ENCODE measurements around the gene TPRN.
"Not testable (repeated sequence)": the region's sequence is repeated elsewhere in the genome, so short reads cannot be mapped to it uniquely, and the experiment has no call there.

Gene TPRN, protein sequence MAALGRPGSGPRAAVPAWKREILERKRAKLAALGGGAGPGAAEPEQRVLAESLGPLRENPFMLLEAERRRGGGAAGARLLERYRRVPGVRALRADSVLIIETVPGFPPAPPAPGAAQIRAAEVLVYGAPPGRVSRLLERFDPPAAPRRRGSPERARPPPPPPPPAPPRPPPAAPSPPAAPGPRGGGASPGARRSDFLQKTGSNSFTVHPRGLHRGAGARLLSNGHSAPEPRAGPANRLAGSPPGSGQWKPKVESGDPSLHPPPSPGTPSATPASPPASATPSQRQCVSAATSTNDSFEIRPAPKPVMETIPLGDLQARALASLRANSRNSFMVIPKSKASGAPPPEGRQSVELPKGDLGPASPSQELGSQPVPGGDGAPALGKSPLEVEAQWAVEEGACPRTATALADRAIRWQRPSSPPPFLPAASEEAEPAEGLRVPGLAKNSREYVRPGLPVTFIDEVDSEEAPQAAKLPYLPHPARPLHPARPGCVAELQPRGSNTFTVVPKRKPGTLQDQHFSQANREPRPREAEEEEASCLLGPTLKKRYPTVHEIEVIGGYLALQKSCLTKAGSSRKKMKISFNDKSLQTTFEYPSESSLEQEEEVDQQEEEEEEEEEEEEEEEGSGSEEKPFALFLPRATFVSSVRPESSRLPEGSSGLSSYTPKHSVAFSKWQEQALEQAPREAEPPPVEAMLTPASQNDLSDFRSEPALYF

DNA sequence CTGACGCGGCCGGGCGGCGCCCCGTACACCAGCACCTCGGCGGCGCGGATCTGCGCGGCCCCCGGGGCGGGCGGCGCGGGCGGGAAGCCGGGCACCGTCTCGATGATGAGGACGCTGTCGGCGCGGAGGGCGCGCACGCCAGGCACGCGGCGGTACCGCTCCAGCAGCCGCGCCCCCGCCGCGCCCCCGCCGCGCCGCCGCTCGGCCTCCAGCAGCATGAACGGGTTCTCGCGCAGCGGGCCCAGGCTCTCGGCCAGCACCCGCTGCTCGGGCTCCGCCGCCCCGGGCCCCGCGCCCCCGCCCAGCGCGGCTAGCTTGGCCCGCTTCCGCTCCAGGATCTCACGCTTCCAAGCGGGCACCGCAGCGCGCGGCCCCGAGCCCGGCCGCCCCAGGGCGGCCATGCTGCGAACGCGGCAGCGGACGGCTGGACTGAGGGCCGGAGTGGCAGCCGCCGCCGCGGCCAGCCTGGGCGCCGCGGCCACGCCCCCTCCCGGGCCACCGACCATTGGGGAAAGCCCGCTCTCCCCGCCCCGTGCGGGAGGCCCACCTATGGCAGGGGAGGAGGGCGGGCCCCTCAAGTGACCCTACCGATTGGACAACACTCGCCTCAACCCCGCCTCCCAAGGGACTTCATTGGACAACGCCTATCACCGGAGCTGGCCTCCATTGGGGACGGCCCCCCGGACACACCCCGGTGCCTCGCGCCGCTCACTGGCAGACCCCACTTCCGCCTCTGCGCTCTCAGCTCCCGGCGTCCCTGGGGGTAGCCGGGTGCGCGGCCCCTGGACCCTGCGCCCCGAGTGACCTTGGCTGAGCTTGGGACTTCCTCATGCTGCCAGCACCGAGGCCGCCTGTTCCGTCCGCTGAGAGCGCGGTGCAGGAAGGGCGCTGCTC lies at the start of gene TPRN:
TSS of gene TPRN (minus strand) at position 431 of the 894 bp plus-strand sequence. CDS start at position 401, 30 bp downstream.
- DNase-seq (ENCODE audit: low spot score), result peak; percentile 100

DNA sequence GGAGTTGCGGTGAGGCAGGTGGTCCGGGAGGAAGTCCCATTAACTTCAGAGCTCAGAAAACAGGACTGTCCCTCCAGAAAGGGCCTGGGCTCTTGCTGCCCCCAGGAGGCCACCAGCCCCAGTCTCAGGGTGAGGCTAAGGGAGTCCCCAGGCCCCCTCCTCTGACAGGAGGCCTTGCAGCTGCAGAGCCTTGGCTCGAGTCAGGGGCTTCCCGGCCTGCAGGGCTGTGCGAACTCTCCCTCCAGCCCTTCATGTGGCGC lies 47.3 kb upstream of the TPRN start:
- DNase-seq (ENCODE audit: low spot score), result no peak

DNA sequence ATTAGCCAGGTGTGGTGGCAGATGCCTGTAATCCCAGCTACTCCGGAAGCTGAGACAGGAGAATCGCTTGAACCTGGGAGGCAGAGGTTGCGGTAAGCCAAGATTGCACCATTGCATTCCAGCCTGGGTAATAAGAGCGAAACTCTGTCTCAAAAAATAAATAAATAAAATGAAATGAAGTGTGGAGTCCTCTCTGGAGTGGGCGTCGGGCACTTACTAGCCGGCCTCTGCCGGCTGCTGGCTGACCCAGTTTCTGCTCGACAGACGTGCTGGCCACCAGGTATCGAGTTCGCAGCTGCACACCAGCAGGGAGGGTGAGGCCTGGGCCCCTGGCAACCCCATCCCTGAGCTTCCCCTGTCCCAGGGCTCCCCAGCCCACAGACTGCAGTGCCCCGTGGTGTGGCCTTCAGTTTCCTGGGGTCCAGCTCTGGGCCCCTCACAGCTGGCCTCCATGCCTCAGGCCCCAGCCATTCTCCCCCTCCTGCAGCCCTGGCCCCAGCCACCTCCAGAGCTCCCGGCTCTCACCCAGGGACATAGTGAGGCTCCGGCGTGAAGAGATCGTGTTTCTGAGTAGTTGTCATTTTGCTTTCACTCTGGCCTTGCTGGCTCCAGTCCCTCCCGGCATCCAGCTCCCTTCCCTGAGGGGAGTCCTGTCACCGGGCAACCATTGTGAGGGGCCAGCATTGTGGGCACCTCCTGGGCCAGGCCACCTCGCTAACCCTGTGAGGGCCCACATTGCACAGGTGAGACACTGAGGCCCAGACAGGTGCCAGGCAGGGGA lies 46.8 kb upstream of the TPRN start:
- no peak for DNase-seq (ENCODE audit: low spot score)

DNA sequence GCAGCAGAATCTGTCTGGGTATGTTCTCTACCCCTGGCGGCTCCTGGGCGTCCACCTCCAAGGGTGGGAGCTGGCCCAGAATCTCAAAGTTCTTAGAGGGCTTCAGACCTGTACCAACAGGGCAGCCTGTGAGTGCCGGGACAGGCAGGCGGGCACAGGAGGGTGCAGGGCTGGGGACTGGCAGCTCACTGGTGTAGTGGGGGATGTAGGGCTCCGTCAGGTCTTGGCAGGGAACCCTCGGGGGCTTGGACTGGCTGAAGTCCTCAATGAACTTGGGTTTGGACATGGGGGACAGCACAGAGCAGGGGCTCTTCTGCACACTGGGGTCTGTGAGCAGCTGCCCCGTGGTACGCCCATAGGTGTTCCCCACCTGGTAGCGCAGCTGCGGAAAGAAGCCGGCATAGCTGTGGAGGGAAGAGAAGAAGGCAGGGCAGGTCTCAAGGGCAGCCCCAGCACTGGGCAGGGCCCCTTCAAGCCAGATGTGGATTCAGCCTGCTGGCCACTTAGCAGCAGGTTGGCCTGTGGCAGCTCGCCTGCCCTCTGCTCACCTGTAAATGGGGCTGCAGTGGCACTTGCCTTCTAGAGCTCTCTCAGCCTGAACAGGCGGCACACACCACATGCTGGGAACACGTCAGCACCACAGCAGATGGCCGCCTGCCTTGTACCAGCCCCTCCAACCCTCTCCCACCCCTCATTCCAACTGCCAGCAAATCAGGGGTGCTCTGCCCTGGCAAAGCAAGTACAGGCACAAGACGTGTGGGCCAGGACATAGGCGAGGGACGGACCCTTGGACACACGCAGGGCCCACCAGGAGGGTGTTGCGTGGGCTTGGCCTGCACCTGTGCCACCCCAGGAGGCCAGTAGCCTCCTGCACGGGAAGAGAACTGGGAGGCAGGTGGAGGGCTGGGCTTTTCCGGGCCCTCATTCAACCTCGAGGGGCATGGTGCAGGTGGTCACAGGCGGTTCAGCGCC lies 45.2 kb upstream of the TPRN start:
- no peak for DNase-seq (ENCODE audit: low spot score)

DNA sequence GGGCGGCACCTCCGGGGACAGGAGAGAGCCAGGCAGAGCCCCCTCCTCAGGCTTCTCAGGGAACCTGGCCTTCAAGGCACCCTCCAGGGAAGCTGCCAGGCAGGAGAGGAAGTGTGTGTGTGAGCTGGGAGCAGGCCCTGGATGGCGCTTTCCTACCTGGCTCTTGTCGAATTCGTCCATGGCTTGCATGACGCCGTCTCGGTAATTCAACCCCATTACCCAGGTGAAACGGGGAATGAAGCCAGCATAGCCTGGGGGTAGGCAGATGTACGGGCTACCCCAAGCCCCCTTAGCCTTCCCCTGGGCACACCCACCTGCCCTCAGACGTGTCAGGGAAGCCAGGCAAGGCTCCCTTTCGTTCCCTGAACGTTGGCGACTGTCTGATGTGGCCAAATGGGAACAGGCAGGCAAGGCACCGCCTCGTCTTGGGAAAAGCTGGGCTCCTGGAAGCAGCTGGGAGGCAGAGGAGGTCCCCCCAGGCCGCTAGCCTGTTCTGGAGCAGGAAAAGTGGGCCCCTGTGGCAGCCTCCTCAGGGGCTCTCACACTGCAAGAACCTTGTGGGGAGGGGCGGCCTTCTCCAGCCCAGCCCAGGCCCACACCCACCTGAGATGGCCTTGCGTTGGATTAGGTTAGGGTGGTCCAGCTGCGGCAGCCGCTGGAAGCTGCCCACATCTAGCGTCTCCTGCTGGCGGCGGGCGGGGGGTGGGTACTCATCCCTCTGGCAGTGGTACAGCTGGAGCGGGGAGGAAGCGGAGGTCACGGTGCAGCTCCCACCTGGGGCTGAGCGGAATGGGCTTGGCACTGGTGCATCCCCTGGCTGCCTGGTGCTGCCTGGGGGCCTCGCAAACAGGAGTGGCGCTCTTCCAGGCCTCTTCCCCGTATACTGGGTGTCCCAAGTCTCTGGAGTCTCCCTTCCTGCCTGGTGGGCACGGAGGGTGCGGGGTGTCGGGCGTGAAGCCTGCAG lies 44.2 kb upstream of the TPRN start:
- no peak for DNase-seq (ENCODE audit: low spot score)

DNA sequence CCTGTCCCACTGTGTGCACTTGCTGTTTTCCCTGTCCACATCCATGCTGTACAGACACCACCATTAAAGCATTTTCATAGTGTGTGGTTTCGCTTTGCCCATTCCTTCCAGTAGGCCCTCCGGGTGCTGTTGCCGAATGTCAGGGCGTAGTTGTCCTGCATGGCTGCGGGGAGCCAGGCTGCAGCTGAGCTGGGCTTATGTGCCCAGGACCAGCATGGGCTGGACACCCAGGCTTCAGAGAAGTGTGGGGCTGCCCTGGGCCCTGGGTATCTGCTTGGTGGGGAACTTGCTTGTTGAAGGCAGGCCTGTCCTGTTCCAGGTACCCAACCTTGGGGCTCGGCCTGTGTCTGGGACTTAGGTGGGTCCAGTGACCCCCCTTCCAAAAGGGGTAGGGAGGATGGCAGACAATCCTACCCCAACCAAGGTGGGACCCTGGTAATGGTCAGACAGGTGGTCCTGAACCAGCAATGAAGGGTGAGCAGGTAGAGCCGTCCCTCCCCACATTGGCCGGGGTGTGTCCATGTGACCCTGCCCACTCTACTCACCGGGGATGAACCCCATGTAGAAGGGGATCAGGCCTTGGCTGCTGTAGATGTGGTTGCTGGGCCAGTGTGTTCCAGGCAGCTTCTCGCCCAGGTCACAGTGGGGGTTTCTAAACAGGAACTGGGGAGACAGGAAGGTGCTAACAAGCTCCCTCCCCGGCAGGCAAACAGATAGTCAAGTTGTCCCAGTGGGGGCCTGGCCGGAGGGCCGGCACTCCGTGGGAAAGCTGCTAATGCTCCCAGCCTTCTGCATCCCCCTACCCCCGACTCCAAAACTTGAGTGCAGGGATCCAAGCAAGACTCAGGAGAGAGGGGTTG lies 43.3 kb upstream of the TPRN start:
- DNase-seq (ENCODE audit: low spot score), result no peak

DNA sequence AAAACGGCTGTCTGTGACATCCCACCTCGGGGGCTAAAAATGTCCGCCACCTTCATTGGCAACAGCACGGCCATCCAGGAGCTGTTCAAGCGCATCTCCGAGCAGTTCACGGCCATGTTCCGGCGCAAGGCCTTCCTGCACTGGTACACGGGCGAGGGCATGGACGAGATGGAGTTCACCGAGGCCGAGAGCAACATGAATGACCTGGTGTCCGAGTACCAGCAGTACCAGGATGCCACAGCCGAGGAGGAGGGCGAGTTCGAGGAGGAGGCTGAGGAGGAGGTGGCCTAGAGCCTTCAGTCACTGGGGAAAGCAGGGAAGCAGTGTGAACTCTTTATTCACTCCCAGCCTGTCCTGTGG lies 42.7 kb upstream of the TPRN start:
- DNase-seq (ENCODE audit: low spot score), result not testable (repeated sequence)

DNA sequence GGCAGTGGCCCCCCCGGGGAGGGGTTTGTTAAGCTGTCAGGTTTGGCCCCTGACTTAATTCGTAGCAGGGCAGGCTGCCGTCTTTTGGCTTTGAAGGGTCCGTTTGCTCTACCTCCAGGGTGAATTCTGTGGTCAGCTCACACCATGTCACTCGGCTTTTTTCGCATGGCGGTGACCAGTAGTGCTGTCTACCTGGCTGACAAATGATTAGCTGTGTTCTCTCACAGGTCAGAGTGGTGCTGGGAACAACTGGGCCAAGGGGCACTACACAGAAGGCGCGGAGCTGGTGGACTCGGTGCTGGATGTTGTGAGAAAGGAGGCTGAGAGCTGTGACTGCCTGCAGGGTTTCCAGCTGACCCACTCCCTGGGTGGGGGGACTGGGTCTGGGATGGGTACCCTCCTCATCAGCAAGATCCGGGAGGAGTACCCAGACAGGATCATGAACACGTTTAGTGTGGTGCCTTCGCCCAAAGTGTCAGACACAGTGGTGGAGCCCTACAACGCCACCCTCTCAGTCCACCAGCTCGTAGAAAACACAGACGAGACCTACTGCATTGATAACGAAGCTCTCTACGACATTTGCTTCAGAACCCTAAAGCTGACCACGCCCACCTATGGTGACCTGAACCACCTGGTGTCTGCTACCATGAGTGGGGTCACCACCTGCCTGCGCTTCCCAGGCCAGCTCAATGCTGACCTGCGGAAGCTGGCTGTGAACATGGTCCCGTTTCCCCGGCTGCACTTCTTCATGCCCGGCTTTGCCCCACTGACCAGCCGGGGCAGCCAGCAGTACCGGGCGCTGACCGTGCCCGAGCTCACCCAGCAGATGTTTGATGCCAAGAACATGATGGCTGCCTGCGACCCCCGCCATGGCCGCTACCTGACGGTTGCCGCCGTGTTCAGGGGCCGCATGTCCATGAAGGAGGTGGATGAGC lies 42.0 kb upstream of the TPRN start:
- no peak for DNase-seq (ENCODE audit: low spot score)

DNA sequence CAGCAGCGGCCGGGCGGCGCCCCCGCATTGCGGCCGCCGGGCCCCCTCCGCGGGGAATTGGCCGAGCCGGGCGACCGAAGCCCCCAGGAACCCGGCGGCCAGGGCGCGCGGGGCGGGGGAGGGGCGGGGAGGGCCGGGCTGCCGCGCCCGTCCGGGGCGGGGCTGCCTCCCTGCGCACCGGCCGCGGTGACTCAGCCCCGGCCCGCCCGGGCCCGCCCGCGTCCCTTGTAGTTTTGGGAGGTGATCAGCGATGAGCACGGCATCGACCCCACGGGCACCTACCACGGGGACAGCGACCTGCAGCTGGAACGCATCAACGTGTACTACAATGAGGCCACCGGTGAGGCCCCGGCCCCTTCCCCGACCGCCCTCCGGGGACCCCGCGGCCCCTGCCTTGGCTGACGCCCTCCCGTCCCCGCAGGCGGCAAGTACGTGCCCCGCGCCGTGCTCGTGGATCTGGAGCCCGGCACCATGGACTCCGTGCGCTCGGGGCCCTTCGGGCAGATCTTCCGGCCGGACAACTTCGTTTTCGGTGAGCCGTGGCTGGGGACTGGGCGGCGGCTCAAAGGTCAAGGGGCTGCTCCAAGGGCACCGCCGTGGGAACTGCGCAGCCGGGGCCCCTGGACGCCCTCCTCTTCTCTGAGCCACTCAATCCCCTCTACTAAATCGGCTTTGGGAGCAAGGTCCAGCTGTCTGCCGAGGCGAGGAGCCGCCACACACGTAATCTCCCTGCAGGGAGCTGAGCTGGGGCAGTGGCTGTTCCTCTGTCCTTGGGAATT lies 41.1 kb upstream of the TPRN start:
- peak; percentile 63 for DNase-seq (ENCODE audit: low spot score)

DNA sequence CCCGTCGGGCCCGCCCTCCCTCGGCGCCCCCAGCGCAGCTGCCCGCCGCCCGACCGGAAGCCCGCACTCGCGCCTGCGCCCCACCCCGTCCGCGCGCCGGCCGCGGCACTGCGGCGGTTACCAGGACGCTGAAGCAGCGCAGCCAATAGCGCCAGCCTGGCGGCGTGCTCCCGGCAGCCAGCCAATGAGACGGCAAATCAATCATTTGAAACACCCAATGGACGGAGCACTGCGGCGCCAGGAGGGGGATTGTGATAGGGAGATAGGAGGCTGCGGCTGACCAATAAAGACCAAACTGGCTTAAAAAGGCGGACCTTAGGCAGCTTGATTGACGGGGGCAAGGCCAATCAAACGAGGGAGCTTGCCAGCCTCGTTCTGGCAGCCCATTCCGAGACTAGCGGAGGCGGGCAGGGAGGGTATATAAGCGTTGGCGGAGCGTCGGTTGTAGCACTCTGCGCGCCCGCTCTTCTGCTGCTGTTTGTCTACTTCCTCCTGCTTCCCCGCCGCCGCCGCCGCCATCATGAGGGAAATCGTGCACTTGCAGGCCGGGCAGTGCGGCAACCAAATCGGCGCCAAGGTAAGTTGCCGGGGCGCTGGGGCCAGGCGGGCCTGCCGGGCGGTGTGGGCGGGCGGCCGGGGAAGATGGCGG lies 40.4 kb upstream of the TPRN start, which contains the start of gene TUBB4B:
TSS of gene TUBB4B (plus strand) at position 447 of the 649 bp plus-strand sequence. CDS start at position 521, 74 bp downstream.
- DNase-seq (ENCODE audit: low spot score), result peak; percentile 99

DNA sequence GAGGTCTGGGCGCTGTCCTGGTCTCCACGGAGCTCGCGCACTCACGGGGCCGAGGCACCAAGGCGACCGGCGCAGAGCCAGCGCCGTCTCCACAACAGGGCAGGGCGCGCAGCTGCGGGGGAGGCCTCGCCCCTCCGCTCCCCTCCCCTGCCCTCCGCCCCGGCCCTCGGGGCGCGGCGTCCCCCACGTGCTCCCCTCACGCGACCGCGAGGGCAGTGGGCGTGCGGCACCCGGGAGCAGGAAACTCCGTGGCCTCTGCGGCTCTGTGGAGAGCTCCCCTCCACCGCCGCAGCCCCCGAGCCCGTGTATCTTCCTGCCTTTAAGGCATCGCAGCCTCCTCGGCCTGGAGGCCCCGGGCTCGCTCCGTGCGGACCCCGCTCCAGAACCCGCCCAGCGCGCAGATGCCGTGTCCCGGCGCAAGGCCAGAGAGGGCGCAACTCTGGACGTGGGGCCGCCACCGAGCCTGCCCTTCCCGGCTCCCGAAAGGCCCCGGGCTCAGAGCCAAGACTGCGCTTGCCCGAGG lies 39.8 kb upstream of the TPRN start:
- peak; percentile 62 for DNase-seq (ENCODE audit: low spot score)

DNA sequence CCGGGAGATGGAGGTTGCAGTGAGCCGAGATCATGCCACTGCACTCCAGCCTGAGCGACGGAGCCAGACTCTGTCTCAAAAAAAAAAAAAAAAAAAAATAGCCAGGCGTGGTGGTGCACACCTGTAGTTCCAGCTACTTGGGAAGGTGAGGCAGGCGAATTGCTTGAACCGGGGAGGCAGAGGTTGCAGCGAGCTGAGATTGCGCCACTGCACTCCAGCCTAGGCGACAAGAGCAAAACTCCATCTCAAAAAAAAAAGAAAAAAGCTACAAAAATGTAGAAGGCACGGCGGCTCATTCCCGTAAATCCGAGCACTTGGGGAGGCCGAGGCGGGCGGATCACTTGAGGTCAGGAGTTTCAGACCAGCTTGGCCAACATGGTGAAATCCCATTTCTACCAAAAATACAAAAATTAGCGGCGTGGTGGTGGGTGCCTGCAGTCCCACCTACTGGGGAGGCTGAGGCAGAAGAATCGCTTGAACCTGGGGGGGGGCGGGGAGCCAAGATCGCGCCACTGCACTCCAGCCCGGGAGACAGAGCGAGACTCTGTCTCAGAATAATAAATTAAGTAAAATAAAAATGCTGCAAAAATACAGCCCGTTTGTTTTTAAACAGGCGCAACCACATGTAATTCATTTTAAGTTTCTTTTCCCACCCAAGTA lies 39.1 kb upstream of the TPRN start:
- not testable (repeated sequence) for DNase-seq (ENCODE audit: low spot score)

DNA sequence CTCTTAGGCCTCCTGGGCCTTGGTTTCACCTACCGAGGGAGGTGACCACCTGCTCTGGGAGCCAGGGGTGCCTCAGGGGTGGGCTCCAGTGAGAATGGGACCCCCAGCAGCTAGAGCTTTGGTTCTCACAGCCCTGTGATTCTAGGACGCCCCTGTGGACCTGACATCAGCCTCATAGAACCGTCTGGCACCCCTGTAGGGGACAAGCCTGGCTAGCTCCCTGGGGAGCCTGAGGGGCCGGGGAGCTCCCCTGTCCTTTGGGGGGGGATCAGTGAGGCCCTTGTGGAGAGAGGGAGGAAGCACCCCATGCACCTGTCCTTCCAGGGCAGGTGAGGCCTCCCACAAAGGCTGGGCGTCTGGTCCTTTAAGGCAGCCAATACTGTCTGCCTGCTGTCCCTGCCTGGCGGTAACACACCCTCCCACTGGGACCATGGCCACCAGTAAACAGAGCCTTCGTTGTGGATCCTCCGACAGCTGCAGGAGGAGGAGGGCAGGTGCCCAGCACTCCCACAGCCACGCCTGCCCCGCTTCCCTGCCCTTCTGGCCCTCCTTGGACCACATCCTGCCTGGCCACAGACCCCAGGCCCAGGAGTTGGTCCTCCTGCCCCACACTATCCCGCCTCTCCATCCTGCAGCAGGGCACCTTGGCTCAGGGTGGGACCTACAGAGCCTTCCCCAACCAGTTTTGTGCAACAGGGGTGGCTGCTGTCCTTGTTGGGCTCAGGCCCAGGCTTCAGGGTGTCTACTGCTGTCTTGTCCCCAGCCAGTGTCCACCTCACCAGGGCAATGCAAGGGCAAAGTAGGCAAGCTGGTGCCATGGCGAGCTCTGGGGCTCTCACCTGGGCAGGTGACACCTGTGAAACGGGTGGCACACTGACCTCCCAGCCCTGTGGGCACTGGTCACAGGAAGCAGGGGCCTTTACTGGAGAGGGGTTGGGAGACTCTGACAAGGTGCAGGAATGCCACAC lies 37.5 kb upstream of the TPRN start:
- no peak for DNase-seq (ENCODE audit: low spot score)

DNA sequence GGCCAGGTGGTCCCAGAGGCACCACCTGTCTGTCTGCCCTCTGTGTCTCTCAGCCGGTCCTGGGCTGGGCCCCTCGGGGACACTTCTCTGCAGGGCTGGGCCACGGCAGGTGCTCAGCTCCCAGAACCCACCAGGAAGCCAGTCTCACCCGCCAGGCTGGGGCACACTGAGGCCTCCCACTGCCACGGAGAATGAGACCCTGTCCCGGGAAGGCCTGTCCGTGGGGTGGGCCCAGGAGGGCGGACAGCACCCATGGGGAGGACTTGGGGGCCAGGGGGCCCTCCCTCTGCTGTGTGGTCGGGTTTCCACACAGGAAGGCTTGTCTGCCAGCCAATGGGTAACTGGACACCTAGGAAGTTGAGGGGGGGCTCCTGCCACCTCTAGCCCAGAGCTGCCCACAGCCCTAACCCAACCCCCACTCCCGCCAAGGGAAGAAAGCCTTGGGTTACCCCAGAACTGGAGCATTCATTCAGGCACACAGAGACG lies 36.4 kb upstream of the TPRN start:
- no peak for DNase-seq (ENCODE audit: low spot score)

Data from germinal center (tissue), 1 donor.